Sigmoid colon (tissue), 7 donors: ENCODE results near the gene RGS17. TPM values are rescaled to one million over a fixed set of nuclear protein-coding genes. Genes with fewer than 3 reads are reported as not detected.

Experiments used
- DNase-seq: peaks from one replicate; pipeline ENCODE4 v3.0.0-alpha.2; 2019
- H3K27ac ChIP-seq, 4 donors: fragments of 200-600 bp; sonication (generic); one replicate each; pipeline ENCODE4 v1.5.1; 2016 to 2019; ENCODE audit warnings: mild to moderate bottlenecking in 1 of 4
- H3K27me3 ChIP-seq, 3 donors: fragments of 200-600 bp; sonication (generic); one replicate each; pipeline ENCODE4 v1.5.1; 2019; ENCODE audit warnings: mild to moderate bottlenecking in 1 of 3
- H3K36me3 ChIP-seq, 4 donors: fragments of 200-600 bp; sonication (generic); one replicate each; pipeline ENCODE4 v1.5.1; 2016 to 2019
- H3K4me1 ChIP-seq, 4 donors: fragments of 200-600 bp; sonication (generic); one replicate each; pipeline ENCODE4 v1.5.1; 2017 to 2019
- H3K4me3 ChIP-seq, 4 donors: fragments of 200-600 bp; sonication (generic); one replicate each; pipeline ENCODE4 v1.5.1; 2017 to 2019; ENCODE audit warnings: mild to moderate bottlenecking in 2 of 4, moderate library complexity in 1 of 4
- H3K9me3 ChIP-seq, 4 donors: fragments of 200-600 bp in 3 of 4; sonication (generic) in 3 of 4; one replicate each; pipeline versions ENCODE4 v1.5.1 to v1.6.1; 2013 to 2019
- EP300 ChIP-seq, 4 donors: sonication (generic); formaldehyde crosslinking; IDR thresholded peaks; one replicate each; pipeline ENCODE4 v1.6.1; 2017; ENCODE audit warnings: antibody characterized with exemption in 4 of 4
- POLR2A ChIP-seq, 2 donors: fragments of 450-650 bp; IDR thresholded peaks; one replicate each; pipeline ENCODE4 v1.6.1; 2016; ENCODE audit warnings: antibody characterized with exemption in 2 of 2, mild to moderate bottlenecking in 2 of 2, moderate library complexity in 2 of 2
- POLR2AphosphoS5 ChIP-seq, 4 donors: sonication (generic); formaldehyde crosslinking; IDR thresholded peaks; one replicate each; pipeline ENCODE4 v1.6.1; 2017; ENCODE audit warnings: antibody characterized with exemption in 4 of 4
- WGBS, 2 donors: extraction: QIAGEN DNeasy Blood & Tissue Kit; methylation state at CpG; one replicate each; pipeline ENCODE4 v1.1.7; 2013; 5-methylcytosine and 5-hydroxymethylcytosine counted together
- intact Hi-C: fragments of 100-400 bp; cut with DNase I; formaldehyde crosslinking; loops from one replicate; pipeline ENCODE4 v1.15.1; 2023
- polyA plus RNA-seq, 3 donors: library from polyadenylated mRNA; stranded (reverse); fragments of 200-250 nt; gene quantifications; one replicate each; pipeline ENCODE4 v1.2.3, GENCODE V29; 2013
- total RNA-seq, 4 donors: library from RNA; depleted of rRNA; stranded (reverse); fragments of >200 nt; gene quantifications; one replicate each; pipeline ENCODE4 v1.1.0, GENCODE V29; 2016
- TF ChIP-seq, protein P1 (sequence below), 4 experiments: fragments of 450-650 bp in 3 of 4; fragments of 200-600 bp in 1 of 4; IDR thresholded peaks; one replicate each; pipeline ENCODE4 v1.5.1; 2016 to 2019; ENCODE audit warnings: antibody characterized with exemption in 4 of 4, mild to moderate bottlenecking in 3 of 4, moderate library complexity in 2 of 4
- donor health status: healthy with polysubstance abuse.
- donor health status: Bipolar disorder and iron deficiency.
- donor health status: healthy.

Gene RGS17
- total and polyA plus RNA-seq, 7 donors, result 0.16 to 2.8 (median 0.41) TPM; not detected in 2

DNA sequence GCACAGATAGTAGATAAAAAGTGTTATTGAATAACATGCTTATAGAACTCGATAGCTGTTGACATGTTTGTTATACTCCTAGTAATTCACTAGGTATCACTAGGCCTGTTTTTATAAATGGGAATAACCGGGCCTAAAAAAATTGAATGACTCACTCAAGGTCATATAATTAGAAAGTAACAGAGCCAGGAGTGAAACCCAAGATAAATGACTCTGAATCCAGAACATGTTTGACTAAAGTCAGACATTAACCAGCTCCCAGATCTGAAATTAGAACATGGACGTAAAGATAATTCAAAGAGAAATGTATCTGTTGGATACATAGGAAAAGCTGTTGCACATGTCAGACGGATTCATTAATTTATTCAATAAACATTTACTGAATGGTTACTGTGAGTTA, 26.9 kb downstream of the RGS17 start:
- intact Hi-C loops, result no loop called here

DNA sequence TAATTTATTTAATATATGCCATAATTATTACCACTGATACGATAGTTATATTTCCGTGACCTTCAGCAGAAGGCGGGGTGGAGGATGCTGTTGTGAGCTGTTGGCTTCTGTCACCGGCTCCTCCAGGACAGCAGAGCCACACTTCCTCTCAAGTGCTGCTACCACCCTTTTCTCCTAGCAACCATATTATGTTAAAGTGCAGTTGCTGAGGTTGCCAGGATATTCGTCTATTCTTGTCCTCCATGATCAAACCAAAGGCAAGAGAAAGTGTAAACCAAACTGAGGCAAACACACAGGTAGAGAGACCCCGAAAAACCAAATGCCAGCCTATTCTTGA, 27.8 kb downstream of the RGS17 start:
- no peaks in the 10 kb centered on the region for H3K27me3 ChIP-seq
- no peak overlapping the region for H3K27ac ChIP-seq
- 81 to 85% methylated on average over 6 of the region's 6 CpGs for WGBS, 2 donors
- intact Hi-C loops, result no loop called here
- H3K4me1 ChIP-seq, result peaks cover 0 to 14% (median 3%) of the 10 kb centered on the region in 4 donors
- H3K9me3 ChIP-seq, result no peaks in the 10 kb centered on the region
- no peaks in the 10 kb centered on the region for H3K36me3 ChIP-seq
- DNase-seq, result no peak
- TF ChIP-seq EP300 (IDR thresholded peaks at IDR 0.05), result no peak
- TF ChIP-seq, protein P1, sequence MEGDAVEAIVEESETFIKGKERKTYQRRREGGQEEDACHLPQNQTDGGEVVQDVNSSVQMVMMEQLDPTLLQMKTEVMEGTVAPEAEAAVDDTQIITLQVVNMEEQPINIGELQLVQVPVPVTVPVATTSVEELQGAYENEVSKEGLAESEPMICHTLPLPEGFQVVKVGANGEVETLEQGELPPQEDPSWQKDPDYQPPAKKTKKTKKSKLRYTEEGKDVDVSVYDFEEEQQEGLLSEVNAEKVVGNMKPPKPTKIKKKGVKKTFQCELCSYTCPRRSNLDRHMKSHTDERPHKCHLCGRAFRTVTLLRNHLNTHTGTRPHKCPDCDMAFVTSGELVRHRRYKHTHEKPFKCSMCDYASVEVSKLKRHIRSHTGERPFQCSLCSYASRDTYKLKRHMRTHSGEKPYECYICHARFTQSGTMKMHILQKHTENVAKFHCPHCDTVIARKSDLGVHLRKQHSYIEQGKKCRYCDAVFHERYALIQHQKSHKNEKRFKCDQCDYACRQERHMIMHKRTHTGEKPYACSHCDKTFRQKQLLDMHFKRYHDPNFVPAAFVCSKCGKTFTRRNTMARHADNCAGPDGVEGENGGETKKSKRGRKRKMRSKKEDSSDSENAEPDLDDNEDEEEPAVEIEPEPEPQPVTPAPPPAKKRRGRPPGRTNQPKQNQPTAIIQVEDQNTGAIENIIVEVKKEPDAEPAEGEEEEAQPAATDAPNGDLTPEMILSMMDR (IDR thresholded peaks at IDR 0.05), result no peak
- TF ChIP-seq POLR2A (IDR thresholded peaks at IDR 0.05), result no peak
- TF ChIP-seq POLR2AphosphoS5 (IDR thresholded peaks at IDR 0.05), result no peak
- no peak overlapping the region for H3K4me3 ChIP-seq

More for the DNA sequence above, 26.9 kb downstream of the RGS17 start:
- H3K4me1 ChIP-seq, result peaks cover 0 to 14% (median 3%) of the 10 kb centered on the region in 4 donors
- no peaks in the 10 kb centered on the region for H3K9me3 ChIP-seq
- H3K27me3 ChIP-seq, result no peaks in the 10 kb centered on the region
- no peak overlapping the region for H3K4me3 ChIP-seq
- H3K27ac ChIP-seq, result peak overlapping the region in 1 of 4 donors; percentile 21
- no peak for DNase-seq
- no peaks in the 10 kb centered on the region for H3K36me3 ChIP-seq
- TF ChIP-seq EP300 (IDR thresholded peaks at IDR 0.05) (no peak), POLR2A (IDR thresholded peaks at IDR 0.05) (no peak), POLR2AphosphoS5 (IDR thresholded peaks at IDR 0.05) (no peak)
- TF ChIP-seq, protein P1 (IDR thresholded peaks at IDR 0.05), result no peak
- 28 to 65% methylated on average over 4 of the region's 4 CpGs for WGBS, 2 donors

DNA sequence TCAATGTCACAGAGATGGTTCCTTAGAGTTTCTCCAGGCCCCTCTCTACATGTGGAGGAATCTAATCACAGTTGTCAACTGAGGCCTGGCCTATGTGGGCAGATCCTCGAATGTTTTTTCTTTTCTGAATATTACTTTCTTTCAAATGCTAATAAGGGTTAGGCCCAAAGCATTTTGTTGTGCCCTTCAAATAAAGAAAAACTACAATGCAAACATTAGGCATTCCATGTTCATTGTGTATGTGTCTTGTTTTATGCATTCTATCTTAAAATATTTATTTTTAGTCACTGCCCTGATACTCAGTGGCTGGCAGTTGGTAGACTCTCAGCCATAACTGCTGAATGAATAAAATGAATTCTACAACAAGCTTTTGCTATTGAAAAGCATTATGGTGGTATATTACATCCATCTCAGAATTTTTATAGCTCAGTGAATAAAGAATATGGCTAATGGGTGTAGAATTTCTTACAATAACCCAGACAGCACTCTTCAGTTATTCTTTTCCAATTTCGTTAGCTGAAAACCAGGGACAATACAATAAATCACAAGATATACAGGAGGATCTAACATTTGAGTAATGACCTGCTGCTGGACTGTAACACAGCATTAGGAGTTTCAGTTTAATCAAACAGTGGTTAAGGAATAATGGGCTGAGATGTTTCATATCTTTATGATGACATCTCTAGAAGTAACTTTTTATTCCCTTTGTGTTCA, 28.3 kb downstream of the RGS17 start:
- Histone ChIP-seq H3K4me1 (peaks cover 0 to 14% (median 3%) of the 10 kb centered on the region in 4 donors), H3K4me3 (no peak overlapping the region), H3K27me3 (no peaks in the 10 kb centered on the region), H3K9me3 (no peaks in the 10 kb centered on the region), H3K27ac (no peak overlapping the region), H3K36me3 (no peaks in the 10 kb centered on the region)
- WGBS, 2 donors, result 86 to 87% methylated on average over 2 of the region's 2 CpGs
- DNase-seq, result no peak
- intact Hi-C loops, result no loop called here
- TF ChIP-seq EP300 (IDR thresholded peaks at IDR 0.05) (no peak), POLR2A (IDR thresholded peaks at IDR 0.05) (no peak)

DNA sequence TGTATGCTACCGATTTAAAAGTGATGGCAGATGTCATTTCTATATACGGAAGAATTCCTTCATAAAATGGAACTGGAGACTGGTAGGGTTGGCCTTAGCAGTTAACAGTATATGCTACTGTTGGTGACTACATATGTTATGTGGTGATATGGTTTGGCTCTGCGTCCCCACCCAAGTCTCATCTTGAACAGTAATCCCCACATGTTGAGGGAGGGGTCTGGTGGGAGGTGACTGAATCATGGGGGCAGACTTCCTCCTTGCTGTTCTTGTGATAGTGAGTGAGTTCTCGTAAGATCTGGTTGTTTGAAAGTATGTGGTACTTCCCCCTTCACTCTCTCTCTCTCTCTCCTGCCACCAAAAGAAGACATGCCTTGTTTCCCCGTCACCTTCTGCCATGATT, 29.6 kb downstream of the RGS17 start:
- Histone ChIP-seq H3K36me3 (no peaks in the 10 kb centered on the region), H3K9me3 (no peaks in the 10 kb centered on the region), H3K27me3 (no peaks in the 10 kb centered on the region), H3K4me1 (peaks cover 0 to 14% (median 3%) of the 10 kb centered on the region in 4 donors), H3K27ac (no peak overlapping the region), H3K4me3 (no peak overlapping the region)
- TF ChIP-seq POLR2AphosphoS5 (IDR thresholded peaks at IDR 0.05), result no peak
- no peak for TF ChIP-seq EP300 (IDR thresholded peaks at IDR 0.05)
- no peak for TF ChIP-seq POLR2A (IDR thresholded peaks at IDR 0.05)
- TF ChIP-seq, protein P1 (IDR thresholded peaks at IDR 0.05), result no peak
- WGBS, 2 donors, result 91 to 93% methylated on average over 5 of the region's 5 CpGs
- no peak for DNase-seq
- intact Hi-C loops, result no loop called here

DNA sequence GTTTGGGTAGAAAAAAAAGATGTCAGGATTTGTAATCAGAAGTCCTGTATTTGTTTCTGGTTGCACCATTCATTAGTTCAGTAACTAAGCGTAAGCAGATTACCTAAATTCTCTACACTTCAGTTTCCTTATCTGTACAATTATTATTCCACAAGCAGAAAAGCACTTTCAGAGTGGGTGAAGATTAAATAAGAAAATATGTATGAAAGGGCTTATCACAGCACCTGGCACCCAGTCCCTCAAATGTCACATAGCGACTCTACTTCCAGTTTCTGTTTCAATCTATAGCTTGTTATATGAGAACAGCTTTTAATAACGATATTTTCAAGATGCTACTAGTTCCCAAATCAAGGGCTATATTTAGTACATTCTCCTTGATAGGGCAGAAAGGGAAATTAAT, 31.4 kb downstream of the RGS17 start:
- intact Hi-C loops, result no loop called here
- no peaks in the 10 kb centered on the region for H3K9me3 ChIP-seq
- 48 to 77% methylated on average over 3 of the region's 3 CpGs for WGBS, 2 donors

More for the DNA sequence above, 31.4 kb downstream of the RGS17 start:
- Histone ChIP-seq H3K4me3 (no peak overlapping the region), H3K27ac (no peak overlapping the region), H3K36me3 (no peaks in the 10 kb centered on the region), H3K27me3 (no peaks in the 10 kb centered on the region), H3K4me1 (peaks cover 0 to 10% (median 2%) of the 10 kb centered on the region in 4 donors)
- DNase-seq, result no peak
- no peak for TF ChIP-seq POLR2AphosphoS5 (IDR thresholded peaks at IDR 0.05)
- TF ChIP-seq, protein P1 (IDR thresholded peaks at IDR 0.05), result no peak
- no peak for TF ChIP-seq POLR2A (IDR thresholded peaks at IDR 0.05)
- no peak for TF ChIP-seq EP300 (IDR thresholded peaks at IDR 0.05)
